ENCODE measurements around the gene CYBB. TPM values are rescaled to one million over a fixed set of nuclear protein-coding genes. Genes with fewer than 3 reads are reported as not detected.
"Not testable (repeated sequence)": the region's sequence is repeated elsewhere in the genome, so short reads cannot be mapped to it uniquely, and the experiment has no call there.

The CYBB gene
- total RNA-seq: 0.32 TPM in 1 of 2 replicates, not detected in the other

DNA sequence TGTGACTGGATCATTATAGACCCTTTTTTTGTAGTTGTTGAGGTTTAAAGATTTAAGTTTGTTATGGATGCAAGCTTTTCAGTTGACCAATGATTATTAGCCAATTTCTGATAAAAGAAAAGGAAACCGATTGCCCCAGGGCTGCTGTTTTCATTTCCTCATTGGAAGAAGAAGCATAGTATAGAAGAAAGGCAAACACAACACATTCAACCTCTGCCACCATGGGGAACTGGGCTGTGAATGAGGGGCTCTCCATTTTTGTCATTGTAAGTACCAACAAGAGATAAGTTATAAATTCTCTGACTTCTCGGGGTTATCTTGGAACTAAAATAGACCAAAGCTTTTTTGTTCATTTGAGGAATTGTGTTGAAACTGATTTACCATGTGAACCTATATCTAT, at the start of gene CYBB:
Gene CYBB, plus strand, starts transcription at position 203 of the 400 bp plus-strand sequence. Its CDS starts 19 bp downstream, at position 222.
- intact Hi-C loops (cut with micrococcal nuclease): no loop called here

DNA sequence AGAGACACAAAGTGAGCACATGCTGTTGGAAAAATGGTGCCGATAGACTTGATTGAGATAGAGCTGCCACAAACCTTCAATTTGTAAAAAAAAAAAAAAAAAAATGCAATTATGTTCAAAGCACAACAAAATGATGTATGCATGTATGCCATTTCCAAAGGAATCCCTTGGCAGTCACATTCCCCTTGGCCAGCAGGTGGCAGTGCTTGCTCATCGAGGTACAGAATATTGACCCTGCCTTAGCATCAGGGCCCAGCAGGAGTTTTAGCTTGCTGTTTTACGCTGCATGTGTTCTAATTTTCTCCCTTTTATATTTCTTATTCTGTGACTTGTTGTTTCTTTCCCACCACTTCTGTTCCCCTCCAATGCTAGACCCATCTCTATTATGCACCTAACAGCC, 34.5 kb upstream of the CYBB start:
- intact Hi-C loops (cut with micrococcal nuclease): loop anchor here (1.0 to 5.0 kb wide), 6 partner anchors 10 to 582 kb away; partner anchors contain the start of genes DYNLT3 and RPGR

DNA sequence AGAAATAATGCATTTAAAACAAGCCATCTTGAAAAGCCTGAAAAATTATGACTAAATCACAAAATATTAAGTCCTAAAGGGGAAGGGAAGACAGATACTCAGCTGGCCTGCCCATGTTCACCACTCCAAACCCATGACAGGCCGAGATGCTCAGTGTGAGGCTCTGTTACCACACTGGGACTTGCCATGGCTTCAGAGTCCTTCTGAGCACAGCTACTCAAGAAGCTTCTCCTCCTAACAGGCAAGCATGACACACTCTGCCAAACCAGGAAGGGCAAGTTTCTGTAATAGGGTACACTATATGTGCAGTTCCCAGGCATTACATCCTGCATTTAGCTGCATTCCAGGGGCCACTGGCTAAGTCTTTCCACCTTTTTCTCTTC, 34.0 kb upstream of the CYBB start:
- intact Hi-C loops (cut with micrococcal nuclease): loop anchor here (1.0 to 5.0 kb wide), 6 partner anchors 9 to 581 kb away; partner anchors contain the start of genes DYNLT3 and RPGR

DNA sequence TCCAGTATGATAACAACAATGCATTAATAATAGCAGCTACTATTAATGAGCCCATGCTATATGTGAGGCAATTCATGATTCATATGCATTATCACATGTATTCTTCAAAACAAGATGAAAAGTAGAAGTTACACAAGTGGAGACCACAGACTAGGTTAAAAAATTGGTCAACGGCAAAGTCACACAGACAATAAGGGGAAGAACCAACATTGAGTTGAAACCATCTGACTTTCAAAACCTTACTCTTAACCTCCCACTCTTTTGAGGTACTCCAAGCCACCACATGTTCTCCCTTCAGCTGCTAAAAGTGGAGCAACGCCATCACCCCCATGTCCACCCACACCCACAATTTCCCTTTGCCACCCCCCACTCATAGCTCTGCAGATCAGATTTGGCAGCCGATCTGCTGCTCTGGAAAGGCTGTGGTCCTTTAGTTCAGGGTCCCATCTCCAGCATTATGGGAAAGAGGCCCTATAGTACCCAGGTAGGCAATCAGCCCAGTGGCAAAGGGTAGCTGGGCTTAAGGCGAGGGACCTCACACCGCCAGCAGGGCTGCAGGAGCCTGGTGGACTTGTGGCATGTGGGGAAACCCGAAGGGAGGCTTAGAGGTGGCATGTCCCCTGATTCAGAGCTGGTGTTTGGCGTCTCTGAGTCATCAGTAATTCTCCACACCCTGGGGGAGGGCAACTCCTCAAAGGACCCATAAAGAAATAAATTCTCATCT, 33.5 kb upstream of the CYBB start:
- intact Hi-C loops (cut with micrococcal nuclease): loop anchor here (5.0 kb wide), 1 partner anchor 581 kb away; the partner anchor contains the start of gene RPGR

DNA sequence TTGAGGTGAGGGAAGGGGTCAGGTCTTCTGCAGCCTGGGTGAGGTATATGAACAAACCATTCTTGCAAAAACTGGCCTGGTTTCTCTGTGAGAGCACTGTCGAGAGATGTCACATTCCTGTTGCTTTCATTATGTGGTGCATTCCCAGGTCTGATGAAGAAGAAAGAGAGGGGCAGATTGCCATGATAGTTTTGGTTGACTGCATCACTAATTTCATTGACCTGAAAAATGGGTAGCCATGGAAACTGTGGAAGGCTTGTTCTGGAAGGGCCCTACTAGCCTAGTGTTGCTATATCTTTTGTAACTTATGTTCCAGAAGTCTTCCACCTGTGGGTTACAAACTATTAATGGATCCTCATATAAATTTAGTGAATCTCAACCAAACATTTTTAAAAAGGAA, 32.9 kb upstream of the CYBB start:
- intact Hi-C loops (cut with micrococcal nuclease): loop anchor here (5.0 kb wide), 1 partner anchor 580 kb away; the partner anchor contains the start of gene RPGR

DNA sequence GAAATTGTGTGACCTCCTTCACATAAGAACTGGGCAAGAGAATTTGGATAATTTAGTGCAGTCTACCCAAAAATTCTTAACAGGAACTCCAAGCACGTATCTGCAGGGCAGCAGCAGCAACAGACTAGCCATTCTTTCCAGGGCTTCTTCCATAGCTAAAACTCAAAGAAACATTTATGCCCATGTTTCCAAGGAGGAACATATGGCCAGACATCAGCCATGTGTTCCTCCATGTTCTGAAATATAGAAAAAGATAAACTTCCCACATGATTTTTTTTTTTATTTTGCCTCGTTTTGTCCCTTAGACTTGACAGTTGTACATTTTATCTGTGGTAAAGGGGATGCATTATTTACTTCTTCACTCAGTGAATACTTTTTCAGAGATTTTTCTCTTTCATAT, 27.6 kb upstream of the CYBB start:
- intact Hi-C loops (cut with micrococcal nuclease): loop anchor here (5.0 kb wide), 1 partner anchor 35 kb away; no protein-coding TSS in a partner anchor

DNA sequence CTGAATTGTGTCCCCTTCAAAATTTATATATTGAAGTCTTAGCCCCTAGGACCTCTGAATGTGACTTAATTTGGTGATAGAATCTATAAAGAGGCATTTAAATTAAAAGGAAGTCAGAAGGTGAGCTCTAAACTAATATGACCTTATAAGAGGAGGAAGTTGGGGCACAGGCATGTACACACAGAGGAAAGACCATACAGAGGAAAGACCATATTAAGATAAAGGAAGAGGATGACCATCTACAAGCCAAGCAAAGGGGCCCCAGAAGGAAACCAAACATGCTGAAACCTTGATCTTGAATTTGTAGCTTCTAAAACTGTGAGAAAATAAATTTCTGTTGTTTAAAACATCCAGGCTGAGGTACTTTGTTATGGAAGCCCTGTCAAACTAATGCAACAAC, 26.9 kb upstream of the CYBB start:
- intact Hi-C loops (cut with micrococcal nuclease): loop anchor here (5.0 kb wide), 1 partner anchor 34 kb away; no protein-coding TSS in a partner anchor

DNA sequence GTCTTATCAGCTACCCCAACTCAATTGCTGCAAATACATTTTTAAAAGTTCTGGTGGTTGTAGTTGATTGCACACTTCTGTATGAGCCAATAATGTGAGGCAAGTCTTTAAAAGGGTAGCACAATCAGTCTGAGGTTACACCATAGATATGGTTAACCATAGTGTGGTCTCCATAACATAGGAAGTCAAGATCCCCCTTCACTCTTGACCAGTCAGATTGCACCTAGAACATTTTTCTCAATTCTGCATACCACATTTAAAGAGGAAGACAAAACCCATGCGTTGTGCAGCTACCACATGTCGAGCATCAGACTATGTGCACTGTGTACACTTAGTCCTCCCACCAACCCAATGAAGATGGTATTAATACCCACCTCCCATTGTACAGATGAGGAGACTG, 26.5 kb upstream of the CYBB start:
- intact Hi-C loops (cut with micrococcal nuclease): loop anchor here (5.0 kb wide), 1 partner anchor 34 kb away; no protein-coding TSS in a partner anchor

DNA sequence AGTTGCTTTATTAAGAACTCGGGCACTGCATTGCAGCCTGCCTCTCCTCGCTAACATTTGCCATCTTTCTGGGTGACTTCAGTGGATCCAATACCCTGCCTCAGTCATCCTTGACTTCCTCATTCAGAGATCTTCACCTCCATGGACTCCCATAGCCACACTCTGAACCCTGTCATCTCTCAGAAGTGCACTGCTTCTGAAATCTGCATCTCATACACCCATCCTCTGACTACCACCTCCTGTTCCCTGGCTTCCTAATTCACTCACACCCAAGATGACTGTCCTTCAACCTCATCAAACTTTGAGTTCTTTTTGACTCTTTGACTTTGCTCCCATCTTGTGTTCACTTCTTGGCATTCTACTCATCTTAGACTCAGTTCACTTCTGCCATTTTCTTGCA, 25.3 kb upstream of the CYBB start:
- intact Hi-C loops (cut with micrococcal nuclease): loop anchor here (2.0 to 5.0 kb wide), 2 partner anchors 33 to 92 kb away; partner anchors contain the start of gene DYNLT3

DNA sequence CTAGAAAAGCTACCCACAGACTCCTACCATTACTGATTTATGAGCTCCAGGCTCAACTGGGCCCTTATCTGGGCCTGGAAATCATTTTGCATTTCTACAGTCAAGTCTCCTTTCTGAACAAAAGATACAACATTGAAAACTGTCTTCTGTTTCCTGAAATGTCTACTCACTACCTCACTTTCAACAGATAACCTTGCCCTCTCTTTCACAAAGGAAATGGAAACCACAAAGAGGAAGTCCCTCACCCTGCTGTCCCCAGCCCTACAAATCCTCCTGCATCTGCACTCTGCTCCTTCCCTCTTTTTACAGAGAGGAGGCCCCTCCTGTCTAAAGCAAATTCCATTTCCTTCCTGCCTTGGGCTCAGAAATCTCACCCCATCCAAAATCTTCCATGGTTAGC, 24.8 kb upstream of the CYBB start:
- intact Hi-C loops (cut with micrococcal nuclease): loop anchor here (1.0 to 2.0 kb wide), 2 partner anchors 10 to 92 kb away; partner anchors contain the start of gene DYNLT3

DNA sequence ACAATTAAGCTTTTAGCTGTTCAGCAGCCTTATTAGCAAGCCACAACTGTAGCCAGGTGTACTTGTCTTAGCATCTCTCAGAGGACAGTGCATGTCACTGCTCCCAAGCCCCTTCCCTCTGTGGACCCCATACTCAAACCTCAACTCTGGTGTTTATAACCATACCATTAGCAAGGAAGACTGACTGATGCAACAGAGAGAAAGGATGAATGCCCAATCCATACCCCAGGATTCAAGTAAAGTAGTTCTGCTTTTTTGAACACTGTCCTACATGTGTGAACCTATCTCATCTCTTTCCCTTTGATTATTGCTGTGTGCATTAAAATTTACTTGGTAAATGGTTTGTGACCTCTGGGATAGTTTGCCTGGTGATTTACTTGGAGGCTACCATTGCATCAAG, 22.8 kb upstream of the CYBB start:
- intact Hi-C loops (cut with micrococcal nuclease): no loop called here

DNA sequence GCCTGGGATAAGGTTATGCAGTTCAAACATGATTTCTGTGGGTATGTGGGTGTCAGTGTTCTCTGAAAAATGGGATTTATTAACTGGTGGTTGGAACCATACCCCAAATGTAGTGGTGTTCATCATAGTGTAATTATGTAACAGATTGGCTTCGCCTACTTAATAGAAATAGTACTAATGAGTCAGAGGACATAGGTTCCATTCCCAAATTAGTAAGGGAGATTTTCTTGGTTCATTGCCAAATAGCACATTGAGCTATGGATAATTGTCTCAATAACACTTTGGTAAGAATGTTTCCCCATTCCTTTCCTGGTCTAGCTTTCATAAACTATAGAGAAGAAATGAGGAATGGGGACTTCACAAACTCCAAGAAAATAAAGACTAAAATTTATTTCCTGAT, 20.5 kb upstream of the CYBB start:
- intact Hi-C loops (cut with micrococcal nuclease): no loop called here

DNA sequence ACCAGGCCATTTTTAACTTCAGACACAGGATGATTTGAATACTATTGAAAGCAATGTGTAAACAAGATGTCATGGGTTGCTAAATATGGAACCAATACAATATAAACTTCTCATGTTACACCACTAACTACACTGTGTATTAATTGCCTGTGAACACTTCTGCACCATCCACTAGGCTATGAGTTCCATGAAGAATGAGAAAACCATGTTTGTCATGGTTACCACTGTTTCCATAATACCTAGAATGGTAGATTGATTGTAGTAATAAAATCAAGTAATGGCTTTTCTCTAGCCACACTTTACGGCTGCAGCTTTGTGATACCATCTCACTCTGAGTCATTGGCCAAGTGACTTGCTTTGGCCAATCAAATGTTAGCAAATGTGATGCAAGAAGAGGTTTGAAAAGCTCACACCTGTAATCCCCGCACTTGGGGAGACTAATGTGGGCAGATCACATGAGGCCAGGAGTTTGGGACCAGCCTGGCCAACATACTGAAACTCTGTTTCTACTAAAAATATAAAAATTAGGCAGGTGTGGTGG, 19.9 kb upstream of the CYBB start:
- intact Hi-C loops (cut with micrococcal nuclease): no loop called here

DNA sequence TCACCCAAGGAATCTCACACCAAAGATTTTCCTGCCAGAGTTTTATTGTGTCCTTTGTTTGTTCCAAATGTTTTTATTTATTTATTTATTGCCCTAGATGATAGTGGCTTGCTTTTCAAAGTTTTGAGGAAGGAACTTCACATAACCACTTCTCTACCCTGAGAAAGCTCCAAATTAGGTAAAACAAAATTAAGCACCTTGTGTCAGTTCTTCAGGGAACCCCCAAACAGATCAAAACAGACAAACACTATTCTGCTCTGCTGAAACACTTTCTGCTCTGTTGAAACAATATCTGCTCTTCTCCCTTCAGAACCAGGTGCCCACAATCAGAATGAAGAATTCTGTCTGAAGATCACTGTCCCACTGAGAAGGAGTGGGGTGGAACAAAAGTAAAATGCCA, 16.5 kb upstream of the CYBB start:
- intact Hi-C loops (cut with micrococcal nuclease): no loop called here

DNA sequence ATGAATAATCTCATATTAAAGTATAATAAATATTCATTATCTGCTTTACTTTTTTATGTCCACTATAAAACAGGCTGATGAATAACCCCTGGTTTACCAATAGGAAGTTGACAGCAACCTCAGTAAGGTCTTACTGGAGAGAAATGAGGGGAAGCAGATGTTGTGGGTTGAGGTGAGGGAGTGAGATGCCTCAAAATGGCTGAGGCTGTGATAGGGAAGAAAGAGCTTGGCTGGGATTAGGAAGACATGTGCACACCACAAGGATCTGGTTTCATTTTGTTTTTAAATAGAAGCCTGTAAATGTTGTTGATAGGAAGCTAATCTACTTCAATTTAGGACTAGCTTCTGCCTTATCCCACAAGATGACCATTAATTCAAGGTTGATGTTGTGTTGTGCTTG, 14.4 kb upstream of the CYBB start:
- intact Hi-C loops (cut with micrococcal nuclease): no loop called here

DNA sequence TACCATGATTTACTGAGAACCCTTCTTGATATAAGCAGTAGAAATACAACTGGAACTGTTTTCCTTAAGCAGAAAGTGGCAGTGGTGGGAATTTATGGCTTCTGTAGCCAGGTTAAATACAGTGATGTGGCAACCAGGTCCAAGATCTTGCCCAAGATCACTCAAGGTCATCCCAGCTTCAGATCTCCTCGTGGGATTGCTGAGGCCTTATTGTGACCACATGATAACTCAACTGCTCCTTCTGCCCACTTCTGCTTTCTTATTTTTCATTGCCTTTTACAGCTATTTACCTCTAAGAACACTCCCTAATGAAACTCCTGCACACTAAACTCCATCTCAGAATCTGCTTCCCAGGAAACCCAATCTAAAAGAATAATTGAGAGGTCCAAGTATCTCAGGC, 12.4 kb upstream of the CYBB start:
- intact Hi-C loops (cut with micrococcal nuclease): no loop called here

DNA sequence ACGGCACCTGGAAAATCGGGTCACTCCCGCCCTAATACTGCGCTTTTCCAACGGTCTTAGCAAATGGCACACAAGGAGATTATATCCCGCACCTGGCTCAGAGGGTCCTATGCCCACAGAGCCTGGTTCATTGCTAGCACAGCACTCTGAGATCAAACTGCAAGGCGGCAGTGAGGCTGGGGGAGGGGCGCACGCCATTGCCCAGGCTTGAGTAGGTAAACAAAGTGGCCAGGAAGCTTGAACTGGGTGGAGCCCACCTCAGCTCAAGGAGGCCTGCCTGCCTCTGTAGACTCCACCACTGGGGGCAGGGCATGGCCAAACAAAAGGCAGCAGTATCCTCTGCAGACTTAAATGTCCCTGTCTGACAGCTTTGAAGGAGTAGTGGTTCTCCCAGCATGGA, 11.0 kb upstream of the CYBB start:
- intact Hi-C loops (cut with micrococcal nuclease): not testable (repeated sequence)

DNA sequence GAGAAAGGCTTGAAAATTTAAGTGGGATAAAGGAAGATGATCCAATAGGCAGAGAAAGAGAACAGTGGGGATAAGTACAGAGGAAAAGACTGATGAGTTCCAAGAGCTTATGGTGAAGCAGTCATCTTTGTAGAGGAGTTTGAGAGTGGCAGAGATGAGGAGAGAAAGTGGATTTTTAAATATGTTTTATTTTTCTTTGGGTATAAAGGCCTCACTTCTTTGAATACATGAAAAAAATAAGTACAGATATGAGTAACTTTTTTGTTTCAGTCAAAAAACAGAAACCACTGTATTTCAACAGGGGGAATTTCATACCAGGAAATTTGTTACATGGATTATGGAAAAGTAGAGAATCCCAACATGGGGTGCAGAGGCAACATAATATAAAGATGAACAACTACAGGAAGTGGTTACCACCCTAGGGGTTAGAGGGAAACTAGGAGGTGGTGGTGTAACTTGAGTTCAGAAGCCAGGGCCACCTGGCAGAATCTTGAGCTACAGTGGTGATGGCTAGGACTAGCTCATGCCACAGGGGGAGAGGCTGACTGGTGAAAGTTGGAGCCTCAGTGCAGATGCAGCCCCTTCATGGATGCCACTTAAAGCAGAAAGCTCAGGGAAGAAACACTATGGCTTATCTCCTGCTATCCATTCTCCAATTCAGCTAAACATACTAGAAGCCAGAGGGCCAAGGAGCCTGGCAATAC, 3.4 kb upstream of the CYBB start:
- intact Hi-C loops (cut with micrococcal nuclease): loop anchor here (2.0 kb wide), 1 partner anchor 32 kb away; no protein-coding TSS in a partner anchor

DNA sequence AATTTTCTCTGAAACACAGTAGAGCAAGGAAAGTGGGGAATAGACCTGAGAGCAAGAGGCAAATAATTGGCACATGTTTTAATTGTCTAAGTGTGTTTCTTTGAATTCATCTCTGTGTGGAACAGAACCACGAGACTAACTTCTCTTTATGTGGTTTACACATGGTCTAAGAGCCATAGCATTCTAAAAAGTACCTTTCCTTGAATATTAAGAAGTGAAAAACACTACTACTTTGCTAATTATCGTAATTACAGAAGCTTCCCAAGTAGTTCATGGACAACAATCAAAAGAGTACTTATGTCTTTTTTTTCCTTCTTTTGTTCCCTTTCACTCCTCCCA, 2.9 kb upstream of the CYBB start:
- intact Hi-C loops (cut with micrococcal nuclease): loop anchor here (2.0 kb wide), 1 partner anchor 32 kb away; no protein-coding TSS in a partner anchor

DNA sequence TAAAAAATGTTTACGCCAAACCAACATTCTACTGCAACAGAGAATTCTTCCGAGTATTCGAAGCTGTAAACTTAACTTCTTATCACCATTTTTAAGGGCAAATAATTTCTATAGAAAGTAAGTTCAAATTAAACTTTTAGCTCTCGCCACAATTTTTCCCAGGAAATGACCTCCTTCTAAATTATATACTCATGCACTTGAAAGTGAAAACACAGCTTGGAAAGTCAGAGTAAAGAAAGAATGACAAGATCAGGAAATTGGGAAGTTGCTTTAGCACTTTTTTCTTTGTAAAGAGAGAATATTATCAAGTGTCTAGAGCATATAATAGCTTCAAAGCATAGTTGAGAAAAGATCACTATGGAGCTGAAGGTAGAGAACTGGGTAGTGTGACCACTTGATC, 1.2 kb downstream of the CYBB start:
- intact Hi-C loops (cut with micrococcal nuclease): no loop called here

DNA sequence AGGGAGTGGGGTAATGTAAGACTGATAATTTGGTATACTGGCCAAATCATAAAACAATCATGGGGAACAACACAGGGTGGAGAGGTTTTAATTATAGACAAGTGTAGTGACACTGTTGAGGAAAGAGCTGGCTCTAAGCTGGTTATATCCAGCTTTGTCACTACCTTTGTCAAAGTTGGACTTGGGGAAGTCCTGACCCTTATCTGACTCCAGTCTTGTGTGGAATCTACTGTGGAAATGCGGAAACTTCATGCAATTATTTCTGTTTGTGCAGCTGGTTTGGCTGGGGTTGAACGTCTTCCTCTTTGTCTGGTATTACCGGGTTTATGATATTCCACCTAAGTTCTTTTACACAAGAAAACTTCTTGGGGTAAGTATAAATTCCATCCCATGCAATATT, 2.0 kb downstream of the CYBB start:
- intact Hi-C loops (cut with micrococcal nuclease): no loop called here

DNA sequence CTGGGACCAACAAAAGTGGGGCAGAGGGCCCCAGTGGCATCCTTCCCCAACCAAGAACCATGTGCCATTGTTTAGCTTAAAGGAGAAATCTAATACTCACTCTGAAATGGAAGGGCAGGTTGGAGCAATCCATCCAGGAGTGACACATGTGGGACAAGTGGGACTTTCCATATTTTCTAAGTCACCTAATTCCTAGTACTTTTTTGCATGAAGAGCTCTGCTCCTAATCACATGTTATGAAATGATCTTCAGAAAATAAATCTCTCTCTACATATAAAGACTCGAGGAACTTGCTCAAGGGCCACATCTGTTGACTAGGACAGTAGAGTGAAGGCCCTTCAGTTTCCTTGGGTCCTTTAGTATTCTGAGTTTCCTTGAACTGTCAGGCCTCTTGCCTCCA, 2.5 kb downstream of the CYBB start:
- intact Hi-C loops (cut with micrococcal nuclease): no loop called here

Data from T-helper 1 cell treated with Interleukin-12 subunit alpha and Interleukin-12 subunit beta and Interleukin-4 antibody, amounts not matched to agents 30 ng/mL and 1 ng/mL, for 36 hours (primary cell).